Measurements from ENCODE around the gene PCNX2. TPM values are rescaled to one million over a fixed set of nuclear protein-coding genes. Genes with fewer than 3 reads are reported as not detected.

Gene PCNX2
- total and polyA plus RNA-seq, 3 donors from 2014 or later: 8.4 to 28.9 (median 27.6) TPM

DNA sequence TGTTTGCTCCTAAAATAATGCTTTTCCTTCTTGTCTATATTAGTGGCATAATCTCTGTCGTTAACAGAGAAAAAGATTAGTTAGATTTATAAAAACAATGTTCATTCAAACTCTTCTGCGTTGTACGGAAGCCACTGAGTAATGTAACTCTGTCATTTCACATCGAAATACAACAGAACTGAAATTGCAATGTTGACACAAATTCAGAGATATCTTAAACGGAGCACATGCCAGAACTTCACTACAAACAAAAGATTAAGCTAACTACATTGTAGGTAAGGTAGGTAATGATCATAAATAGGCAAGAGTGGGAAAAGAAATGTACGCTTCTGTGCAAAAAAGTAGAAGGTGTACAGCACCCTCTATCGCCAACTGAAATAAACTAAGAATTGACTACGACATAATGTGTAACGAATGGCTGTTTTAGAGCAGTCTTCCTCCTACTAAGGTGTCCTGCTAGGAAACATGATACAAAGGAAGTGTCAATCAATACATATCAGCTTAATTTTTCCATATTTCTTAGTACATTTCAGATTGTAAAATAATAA is 56.6 kb downstream of the PCNX2 start:
- no peaks in the 10 kb centered on the region for H3K4me1 ChIP-seq
- WGBS, 2 donors: 83 to 85% methylated on average over 9 of the region's 9 CpGs
- H3K4me3 ChIP-seq: no peak overlapping the region
- no peaks in the 10 kb centered on the region for H3K36me3 ChIP-seq (ENCODE audit: low read depth, missing control alignments)
- no peaks in the 10 kb centered on the region for H3K27me3 ChIP-seq
- no peak for DNase-seq
- H3K27ac ChIP-seq: no peak overlapping the region
- no peak for TF ChIP-seq POLR2A (IDR thresholded peaks at IDR 0.05)
- no peak for TF ChIP-seq CTCF (IDR thresholded peaks at IDR 0.05)
- intact Hi-C loops (cut with DNase I; ENCODE audit: low total_unique reads): no loop called here
- no peaks in the 10 kb centered on the region for H3K9me3 ChIP-seq

GRCh38 chr1:233237647-233238046 is 57.9 kb downstream of the PCNX2 start:
- H3K27ac ChIP-seq: no peak overlapping the region
- DNase-seq: peak; percentile 17
- no peaks in the 10 kb centered on the region for H3K27me3 ChIP-seq
- H3K4me1 ChIP-seq: no peaks in the 10 kb centered on the region
- no peak for TF ChIP-seq POLR2A (IDR thresholded peaks at IDR 0.05)
- intact Hi-C loops (cut with DNase I; ENCODE audit: low total_unique reads): no loop called here
- no peak overlapping the region for H3K4me3 ChIP-seq
- no peaks in the 10 kb centered on the region for H3K9me3 ChIP-seq
- 50 to 85% methylated on average over 3 of the region's 3 CpGs for WGBS, 2 donors
- H3K36me3 ChIP-seq (ENCODE audit: low read depth, missing control alignments): no peaks in the 10 kb centered on the region

GRCh38 chr1:233233508-233234040 is 62.0 kb downstream of the PCNX2 start:
- TF ChIP-seq CTCF (IDR thresholded peaks at IDR 0.05): no peak
- no peak for TF ChIP-seq POLR2A (IDR thresholded peaks at IDR 0.05)
- H3K4me1 ChIP-seq: no peaks in the 10 kb centered on the region
- peak; percentile 57 for DNase-seq
- no peaks in the 10 kb centered on the region for H3K27me3 ChIP-seq
- H3K27ac ChIP-seq: no peak overlapping the region
- no peak overlapping the region for H3K4me3 ChIP-seq
- intact Hi-C loops (cut with DNase I; ENCODE audit: low total_unique reads): no loop called here
- 35 to 42% methylated on average over 5 of the region's 5 CpGs for WGBS, 2 donors
- no peaks in the 10 kb centered on the region for H3K9me3 ChIP-seq
- no peaks in the 10 kb centered on the region for H3K36me3 ChIP-seq (ENCODE audit: low read depth, missing control alignments)

DNA sequence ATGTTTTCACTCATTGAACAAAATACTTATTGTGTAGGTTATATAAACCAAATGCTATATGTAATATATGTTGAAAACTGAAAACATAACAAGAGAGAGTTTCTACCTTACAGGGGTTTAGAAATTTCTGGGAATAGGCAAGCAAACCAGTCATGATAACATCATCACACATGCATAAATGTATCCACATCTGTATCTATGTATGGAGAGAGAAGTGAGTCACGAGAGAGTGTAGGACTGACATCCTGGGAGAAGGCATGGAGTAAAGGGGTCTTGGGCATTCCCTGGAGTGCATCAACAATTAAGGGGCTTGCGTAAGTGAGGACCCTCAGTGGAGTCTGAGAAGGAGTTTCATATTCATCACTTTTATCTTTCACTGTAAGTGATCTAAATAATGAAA is 65.5 kb downstream of the PCNX2 start:
- no peak for DNase-seq
- no peaks in the 10 kb centered on the region for H3K27me3 ChIP-seq
- H3K4me1 ChIP-seq: no peaks in the 10 kb centered on the region
- WGBS, 2 donors: 89 to 91% methylated on average over 2 of the region's 2 CpGs
- H3K4me3 ChIP-seq: no peak overlapping the region
- no peaks in the 10 kb centered on the region for H3K9me3 ChIP-seq
- H3K36me3 ChIP-seq (ENCODE audit: low read depth, missing control alignments): no peaks in the 10 kb centered on the region
- no peak overlapping the region for H3K27ac ChIP-seq
- intact Hi-C loops (cut with DNase I; ENCODE audit: low total_unique reads): no loop called here
- TF ChIP-seq POLR2A (IDR thresholded peaks at IDR 0.05): no peak
- no peak for TF ChIP-seq CTCF (IDR thresholded peaks at IDR 0.05)

- no peaks in the 10 kb centered on the region for H3K9me3 ChIP-seq
- no peaks in the 10 kb centered on the region for H3K4me1 ChIP-seq
- intact Hi-C loops (cut with DNase I; ENCODE audit: low total_unique reads): no loop called here
- no peak for DNase-seq
- TF ChIP-seq CTCF (IDR thresholded peaks at IDR 0.05) (no peak), POLR2A (IDR thresholded peaks at IDR 0.05) (no peak)
- no peaks in the 10 kb centered on the region for H3K36me3 ChIP-seq (ENCODE audit: low read depth, missing control alignments)
- H3K27me3 ChIP-seq: no peaks in the 10 kb centered on the region
- no peak overlapping the region for H3K4me3 ChIP-seq
- 86 to 92% methylated on average over 3 of the region's 3 CpGs for WGBS, 2 donors
- no peak overlapping the region for H3K27ac ChIP-seq
These were observed 66.2 kb downstream of the PCNX2 start for GRCh38 chr1:233229288-233229687.

Measured in testis (tissue), 3 donors.